C4-2B (cell line): Measurements from ENCODE around the gene AGXT2.

Source experiments
- CTCF ChIP-seq: fragments of 450-650 bp; conservative IDR thresholded peaks from 2 replicates; pipeline ENCODE4 v1.5.1; 2017; ENCODE audit warnings: mild to moderate bottlenecking
- ZFX ChIP-seq: fragments of 450-650 bp; IDR thresholded peaks from 2 replicates; pipeline ENCODE4 v1.6.1; 2017

GRCh38 chr5:35091704-35092103 is 44.0 kb upstream of the AGXT2 start:
- TF ChIP-seq CTCF (no peak), ZFX (no peak)
